ENCODE measurements around the gene CXCR4. TPM values are rescaled to one million over a fixed set of nuclear protein-coding genes. Genes with fewer than 3 reads are reported as not detected.

CXCR4 gene
- total RNA-seq, 2 donors from 2014 or later = 26.3 to 42.2 TPM

- DNase-seq (ENCODE audit: low spot score) = no peak
- no peak for ATAC-seq (ENCODE audit: insufficient number of reproducible peaks, low FRiP score, low read depth)
- H3K27me3 ChIP-seq (replicated peaks; ENCODE audit: insufficient read depth) = no peaks in the 10 kb centered on the region
- H3K4me1 ChIP-seq (ENCODE audit: control insufficient read depth in 1 of 2, low read depth in 2 of 2) = peaks cover 2 to 23% of the 10 kb centered on the region in 2 donors
- TF ChIP-seq CTCF (IDR thresholded peaks at IDR 0.05) = no peak
- H3K27ac ChIP-seq = peak overlapping the region in 1 of 2 donors; percentile 48
- no peaks in the 10 kb centered on the region for H3K9me3 ChIP-seq
- H3K4me3 ChIP-seq = peak overlapping the region; percentile 74
- no peaks in the 10 kb centered on the region for H3K36me3 ChIP-seq
Observed at GRCh38 chr2:136118819-136119716, 1.1 kb upstream of the CXCR4 start.

GRCh38 chr2:136117391-136117841 lies 533 bp downstream of the CXCR4 start:
- Histone ChIP-seq H3K4me3 (peak overlapping the region; percentile 74), H3K27me3 (replicated peaks; ENCODE audit: insufficient read depth) (no peaks in the 10 kb centered on the region), H3K4me1 (ENCODE audit: control insufficient read depth in 1 of 2, low read depth in 2 of 2) (peaks cover 2 to 23% of the 10 kb centered on the region in 2 donors), H3K9me3 (no peaks in the 10 kb centered on the region), H3K36me3 (no peaks in the 10 kb centered on the region), H3K27ac (peak overlapping the region in 1 of 2 donors; percentile 37)
- DNase-seq (ENCODE audit: low spot score) = no peak
- no peak for ATAC-seq (ENCODE audit: insufficient number of reproducible peaks, low FRiP score, low read depth)
- TF ChIP-seq CTCF (IDR thresholded peaks at IDR 0.05) = no peak

- no peak for TF ChIP-seq CTCF (IDR thresholded peaks at IDR 0.05)
- Histone ChIP-seq H3K4me3 (peak overlapping the region; percentile 74), H3K36me3 (no peaks in the 10 kb centered on the region), H3K4me1 (ENCODE audit: control insufficient read depth in 1 of 2, low read depth in 2 of 2) (peaks cover 2 to 23% of the 10 kb centered on the region in 2 donors), H3K27ac (peak overlapping the region in 1 of 2 donors; percentile 37), H3K9me3 (no peaks in the 10 kb centered on the region), H3K27me3 (replicated peaks; ENCODE audit: insufficient read depth) (no peaks in the 10 kb centered on the region)
- no peak for DNase-seq (ENCODE audit: low spot score)
- no peak for ATAC-seq (ENCODE audit: insufficient number of reproducible peaks, low FRiP score, low read depth)
Observed at GRCh38 chr2:136116813-136117390, 1.0 kb downstream of the CXCR4 start.

GRCh38 chr2:136116151-136116812 lies 1.7 kb downstream of the CXCR4 start:
- ATAC-seq (ENCODE audit: insufficient number of reproducible peaks, low FRiP score, low read depth) = no peak
- Histone ChIP-seq H3K9me3 (no peaks in the 10 kb centered on the region), H3K36me3 (no peaks in the 10 kb centered on the region), H3K4me3 (peak overlapping the region; percentile 74), H3K27ac (peak overlapping the region in 1 of 2 donors; percentile 37), H3K4me1 (ENCODE audit: control insufficient read depth in 1 of 2, low read depth in 2 of 2) (peaks cover 2 to 23% of the 10 kb centered on the region in 2 donors), H3K27me3 (replicated peaks; ENCODE audit: insufficient read depth) (no peaks in the 10 kb centered on the region)
- no peak for TF ChIP-seq CTCF (IDR thresholded peaks at IDR 0.05)
- DNase-seq (ENCODE audit: low spot score) = no peak

All from thoracic aorta (tissue), 2 donors.